Measurements from ENCODE around the gene DCTN3.
A peak's percentile ranks its signal among the peaks of the same experiment; 100 is the strongest.

The DCTN3 gene

GRCh38 chr9:34623374-34624235, 3.3 kb upstream of the DCTN3 start:
- no peak for DNase-seq

GRCh38 chr9:34615132-34615531, 5.2 kb downstream of the DCTN3 start:
- no peak for DNase-seq

- peak; percentile 55 to 75 (median 74) for DNase-seq
These were observed 7.4 kb downstream of the DCTN3 start for GRCh38 chr9:34612788-34613390.

GRCh38 chr9:34611811-34612787, 8.2 kb downstream of the DCTN3 start, which contains the start of gene RPP25L:
Gene RPP25L (minus strand): TSS chr9:34612097. CDS start chr9:34611296, 801 bp downstream.
- DNase-seq: peak; percentile 73 to 87 (median 81)

- no peak for DNase-seq
These were observed 9.0 kb downstream of the DCTN3 start for GRCh38 chr9:34611251-34611810.

GRCh38 chr9:34610434-34611206, 9.7 kb downstream of the DCTN3 start:
- DNase-seq: no peak

GRCh38 chr9:34607331-34607730, 13.0 kb downstream of the DCTN3 start:
- no peak for DNase-seq

GRCh38 chr9:34606905-34607304, 13.4 kb downstream of the DCTN3 start:
- peak in 1 of 3 experiments; percentile 3 for DNase-seq

GRCh38 chr9:34606190-34606589, 14.1 kb downstream of the DCTN3 start:
- no peak for DNase-seq

- DNase-seq: peak; percentile 50 to 78 (median 76)
These were observed 16.6 kb downstream of the DCTN3 start for GRCh38 chr9:34603610-34604231.

GRCh38 chr9:34601937-34602573, 18.2 kb downstream of the DCTN3 start:
- DNase-seq: no peak

- DNase-seq: no peak
These were observed 19.4 kb downstream of the DCTN3 start for GRCh38 chr9:34600908-34601307.

GRCh38 chr9:34599546-34599945, 20.7 kb downstream of the DCTN3 start:
- DNase-seq: no peak

GRCh38 chr9:34594177-34594576, 26.1 kb downstream of the DCTN3 start:
- no peak for DNase-seq

- DNase-seq: peak in 2 of 3 experiments; percentile 13 to 29
These were observed 27.2 kb downstream of the DCTN3 start for GRCh38 chr9:34592895-34593601.

- no peak for DNase-seq
These were observed 28.1 kb downstream of the DCTN3 start for GRCh38 chr9:34591917-34592866.

- peak; percentile 30 to 70 (median 40) for DNase-seq
These were observed 28.9 kb downstream of the DCTN3 start for GRCh38 chr9:34591248-34591916.

Data from NCI-H1417 (cell line).